ENCODE measurements around the gene STK11.

Gene STK11

GRCh38 chr19:1248139-1248785, 42.7 kb downstream of the STK11 start, which contains the start of gene MIDN:
MIDN (plus strand) TSS chr19:1248583; CDS start chr19:1250297, 1,714 bp downstream.
- Histone ChIP-seq H3K4me1 (ENCODE audit: low read length) (peaks cover 33% of the 10 kb centered on the region), H3K9me3 (ENCODE audit: insufficient read depth, low read length) (no peaks in the 10 kb centered on the region), H3K9ac (ENCODE audit: low read length) (peak within 1 kb of the TSS; percentile 93), H2AFZ (ENCODE audit: low read depth, low read length) (no peak within 1 kb of the TSS), H3K79me2 (ENCODE audit: low read length) (peaks cover 36% of the 10 kb centered on the region), H3K27ac (ENCODE audit: low read length) (peak within 1 kb of the TSS; percentile 81), H3K4me2 (ENCODE audit: low read length) (peak within 1 kb of the TSS; percentile 70), H3K36me3 (replicated peaks; ENCODE audit: low read depth, low read length) (peaks cover 22% of the 10 kb centered on the region), H3K27me3 (ENCODE audit: low read depth, low read length) (no peaks in the 10 kb centered on the region), H3K4me3 (ENCODE audit: low read length) (peak within 1 kb of the TSS; percentile 78), H4K20me1 (ENCODE audit: insufficient read depth, low read length) (peaks cover under 1% of the 10 kb centered on the region; the same call in 1 of the 2 replicates)
- peak; percentile 60 for TF ChIP-seq CTCF (IDR thresholded peaks at IDR 0.05; ENCODE audit: low read depth, low read length)
- TF ChIP-seq EZH2phosphoT487 (IDR thresholded peaks at IDR 0.05; ENCODE audit: low read depth) = no peak

- Histone ChIP-seq H3K79me2 (ENCODE audit: low read length) (peaks cover 42% of the 10 kb centered on the region), H3K9ac (ENCODE audit: low read length) (peak overlapping the region; percentile 93), H3K4me3 (ENCODE audit: low read length) (peak overlapping the region; percentile 78), H3K4me1 (ENCODE audit: low read length) (peaks cover 38% of the 10 kb centered on the region), H2AFZ (ENCODE audit: low read depth, low read length) (no peak overlapping the region), H4K20me1 (ENCODE audit: insufficient read depth, low read length) (peaks cover 7% of the 10 kb centered on the region; the same call in 1 of the 2 replicates), H3K27me3 (ENCODE audit: low read depth, low read length) (no peaks in the 10 kb centered on the region), H3K9me3 (ENCODE audit: insufficient read depth, low read length) (no peaks in the 10 kb centered on the region), H3K36me3 (replicated peaks; ENCODE audit: low read depth, low read length) (peaks cover 25% of the 10 kb centered on the region), H3K4me2 (ENCODE audit: low read length) (peak overlapping the region; percentile 70), H3K27ac (ENCODE audit: low read length) (peak overlapping the region; percentile 81)
- TF ChIP-seq CTCF (IDR thresholded peaks at IDR 0.05; ENCODE audit: low read depth, low read length) = peak; percentile 85
- TF ChIP-seq EZH2phosphoT487 (IDR thresholded peaks at IDR 0.05; ENCODE audit: low read depth) = no peak
These were observed 43.3 kb downstream of the STK11 start for GRCh38 chr19:1248786-1249297.

- Histone ChIP-seq H3K27me3 (ENCODE audit: low read depth, low read length) (no peaks in the 10 kb centered on the region), H3K4me2 (ENCODE audit: low read length) (peak overlapping the region; percentile 100), H3K9me3 (ENCODE audit: insufficient read depth, low read length) (no peaks in the 10 kb centered on the region), H3K4me1 (ENCODE audit: low read length) (peaks cover 35% of the 10 kb centered on the region), H3K36me3 (replicated peaks; ENCODE audit: low read depth, low read length) (peaks cover 27% of the 10 kb centered on the region), H3K27ac (ENCODE audit: low read length) (peak overlapping the region; percentile 92), H2AFZ (ENCODE audit: low read depth, low read length) (no peak overlapping the region), H3K9ac (ENCODE audit: low read length) (peak overlapping the region; percentile 98), H4K20me1 (ENCODE audit: insufficient read depth, low read length) (peaks cover 11% of the 10 kb centered on the region; the same call in 1 of the 2 replicates), H3K4me3 (ENCODE audit: low read length) (peak overlapping the region; percentile 88), H3K79me2 (ENCODE audit: low read length) (peaks cover 48% of the 10 kb centered on the region)
- TF ChIP-seq CTCF (IDR thresholded peaks at IDR 0.05; ENCODE audit: low read depth, low read length) (no peak), EZH2phosphoT487 (IDR thresholded peaks at IDR 0.05; ENCODE audit: low read depth) (no peak)
These were observed 43.9 kb downstream of the STK11 start for GRCh38 chr19:1249298-1249989.

GRCh38 chr19:1249990-1250436, 44.4 kb downstream of the STK11 start:
- H3K9me3 ChIP-seq (ENCODE audit: insufficient read depth, low read length) = no peaks in the 10 kb centered on the region
- peaks cover 33% of the 10 kb centered on the region for H3K36me3 ChIP-seq (replicated peaks; ENCODE audit: low read depth, low read length)
- peaks cover 11% of the 10 kb centered on the region; the same call in 1 of the 2 replicates for H4K20me1 ChIP-seq (ENCODE audit: insufficient read depth, low read length)
- H3K9ac ChIP-seq (ENCODE audit: low read length) = peak overlapping the region; percentile 98
- H3K79me2 ChIP-seq (ENCODE audit: low read length) = peaks cover 54% of the 10 kb centered on the region
- H3K4me1 ChIP-seq (ENCODE audit: low read length) = peaks cover 29% of the 10 kb centered on the region
- peak overlapping the region; percentile 100 for H3K4me2 ChIP-seq (ENCODE audit: low read length)
- TF ChIP-seq EZH2phosphoT487 (IDR thresholded peaks at IDR 0.05; ENCODE audit: low read depth) (no peak), CTCF (IDR thresholded peaks at IDR 0.05; ENCODE audit: low read depth, low read length) (no peak)
- H3K4me3 ChIP-seq (ENCODE audit: low read length) = peak overlapping the region; percentile 88
- no peaks in the 10 kb centered on the region for H3K27me3 ChIP-seq (ENCODE audit: low read depth, low read length)
- no peak overlapping the region for H2AFZ ChIP-seq (ENCODE audit: low read depth, low read length)
- peak overlapping the region; percentile 92 for H3K27ac ChIP-seq (ENCODE audit: low read length)
